Germinal center (tissue), 1 donor: Measurements from ENCODE around the gene ASB7.
"Not testable (repeated sequence)": the region's sequence is repeated elsewhere in the genome, so short reads cannot be mapped to it uniquely, and the experiment has no call there.

ENCODE experiments used
- DNase-seq: peaks from one replicate; pipeline ENCODE4 v3.0.0; 2012; ENCODE audit warnings: mixed read lengths, low spot score

Gene ASB7, protein sequence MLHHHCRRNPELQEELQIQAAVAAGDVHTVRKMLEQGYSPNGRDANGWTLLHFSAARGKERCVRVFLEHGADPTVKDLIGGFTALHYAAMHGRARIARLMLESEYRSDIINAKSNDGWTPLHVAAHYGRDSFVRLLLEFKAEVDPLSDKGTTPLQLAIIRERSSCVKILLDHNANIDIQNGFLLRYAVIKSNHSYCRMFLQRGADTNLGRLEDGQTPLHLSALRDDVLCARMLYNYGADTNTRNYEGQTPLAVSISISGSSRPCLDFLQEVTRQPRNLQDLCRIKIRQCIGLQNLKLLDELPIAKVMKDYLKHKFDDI

DNA sequence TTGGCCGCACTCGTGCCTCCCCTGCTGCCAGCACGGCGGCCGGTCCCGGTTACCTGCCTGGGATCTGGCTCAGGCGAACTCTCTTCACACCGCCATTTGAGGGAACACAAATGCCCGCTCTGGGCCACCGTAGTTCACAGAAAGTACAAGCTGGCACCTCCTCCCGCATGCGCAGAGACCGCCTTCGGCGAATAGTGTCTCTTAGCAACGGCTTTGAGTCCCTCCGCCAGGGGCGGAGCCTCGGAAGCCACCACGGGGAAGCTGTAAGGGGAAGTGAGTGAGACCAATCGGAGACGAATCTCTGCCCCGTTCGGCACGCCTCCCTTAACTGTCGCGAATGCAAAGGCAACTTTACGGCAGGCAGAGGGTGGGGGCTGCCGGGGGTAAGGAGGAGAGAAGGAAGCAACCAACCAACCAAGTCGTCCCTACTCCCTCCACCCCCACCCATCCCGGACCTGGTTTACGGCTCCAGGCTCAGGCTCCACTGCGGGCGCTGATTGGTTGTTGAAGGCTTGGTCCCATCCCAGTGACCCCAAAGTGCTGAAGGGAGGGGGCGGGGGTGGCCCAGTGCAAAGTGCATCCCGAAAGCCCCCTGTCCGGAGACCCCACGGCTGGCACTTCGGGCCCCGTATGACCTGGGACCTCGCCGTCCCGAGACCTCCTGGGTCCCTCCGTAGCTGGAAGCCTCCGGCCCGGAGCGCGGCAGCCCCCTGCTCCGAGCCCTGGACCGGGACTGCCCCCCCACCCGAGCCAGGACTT, at the start of gene ASB7, which contains the start of gene LINS1:
TSS of gene ASB7 (plus strand) at position 526 of the 759 bp plus-strand sequence. CDS start 9,628 bp downstream, outside the sequence.
TSS of gene LINS1 (minus strand) at position 121 of the 759 bp plus-strand sequence. CDS start 21,342 bp downstream, outside the sequence.
- DNase-seq, result peak; percentile 97

DNA sequence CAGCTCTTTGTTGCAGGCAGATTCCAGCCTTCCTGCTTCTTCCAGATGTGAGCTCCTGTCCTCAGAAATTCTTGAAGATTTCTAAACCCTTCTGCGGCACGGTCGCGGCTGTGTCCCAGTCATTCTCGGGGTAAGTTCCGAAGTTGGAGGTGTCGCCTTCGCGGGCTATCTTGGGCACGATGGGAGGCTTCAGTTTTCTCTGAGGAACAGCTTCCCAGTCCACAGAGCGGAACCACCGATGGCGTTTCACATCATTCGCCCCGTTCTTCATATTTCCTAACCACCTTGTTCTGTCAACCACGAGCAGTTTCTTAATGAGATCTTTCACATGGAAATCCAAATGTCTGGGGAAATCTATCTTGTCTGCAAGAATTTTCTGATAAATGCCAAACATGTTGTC, 48.9 kb upstream of the ASB7 start:
- no peak for DNase-seq

DNA sequence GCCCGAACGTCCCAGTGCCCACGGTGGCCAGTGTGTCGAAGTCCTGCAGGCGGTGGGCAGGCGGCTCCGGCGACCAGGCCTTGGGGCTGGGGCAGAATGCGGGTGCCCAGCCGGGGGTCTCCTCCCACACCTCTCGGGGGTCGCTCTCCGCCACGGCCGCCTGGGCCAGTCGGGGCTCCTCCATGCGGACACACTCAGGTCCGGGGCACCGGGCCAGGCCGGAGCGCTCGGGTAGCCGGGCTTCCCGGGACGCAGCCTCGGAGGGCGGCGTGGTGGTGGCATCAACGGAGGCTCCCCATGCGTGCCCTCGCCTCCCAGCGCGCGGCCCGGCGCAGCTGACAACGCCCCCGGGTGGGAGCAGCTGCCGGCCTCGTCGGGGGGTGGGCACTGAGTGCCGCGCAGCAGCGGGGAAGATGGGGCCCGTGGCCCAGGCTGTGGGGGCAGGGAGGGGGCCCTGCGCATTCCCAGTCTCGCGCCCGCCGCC, 43.6 kb upstream of the ASB7 start:
- DNase-seq, result no peak

DNA sequence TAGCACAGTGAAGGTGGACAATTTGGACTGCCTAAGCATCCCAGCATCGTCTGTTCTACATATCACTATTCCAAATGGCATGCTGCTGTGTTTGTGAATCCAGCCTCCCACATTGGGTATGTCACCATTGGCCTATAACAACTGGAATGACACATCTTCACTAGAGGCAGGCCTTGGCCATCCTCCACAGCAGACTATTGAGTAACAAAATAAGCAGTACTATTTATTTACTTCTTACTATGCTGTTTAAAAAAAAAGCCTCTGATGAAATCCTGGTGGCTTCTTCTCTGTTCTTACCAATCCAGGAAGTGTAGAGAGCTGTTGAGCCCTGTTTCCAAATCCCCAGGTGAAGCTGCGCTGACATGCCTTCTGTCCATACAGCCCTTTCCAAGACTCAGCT, 43.1 kb upstream of the ASB7 start:
- no peak for DNase-seq

DNA sequence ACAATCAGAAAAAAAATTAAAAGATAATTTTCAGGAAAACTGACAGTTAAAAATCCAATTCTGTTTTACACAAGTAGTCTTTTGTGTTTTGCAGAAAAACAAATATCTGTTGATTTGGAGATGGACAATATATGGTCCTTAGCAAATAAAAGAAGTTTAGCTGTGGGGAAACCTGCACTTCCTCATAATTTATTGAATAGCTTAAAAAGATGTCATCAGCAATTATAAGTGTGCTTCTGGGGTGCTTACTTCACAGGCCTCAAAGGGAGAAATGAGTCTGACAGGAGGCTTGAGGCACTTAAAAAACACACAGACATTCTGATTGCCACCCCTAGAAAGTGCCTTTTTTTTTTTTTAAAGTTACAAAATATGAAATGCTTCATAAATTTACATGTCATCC, 42.1 kb upstream of the ASB7 start:
- DNase-seq, result no peak

DNA sequence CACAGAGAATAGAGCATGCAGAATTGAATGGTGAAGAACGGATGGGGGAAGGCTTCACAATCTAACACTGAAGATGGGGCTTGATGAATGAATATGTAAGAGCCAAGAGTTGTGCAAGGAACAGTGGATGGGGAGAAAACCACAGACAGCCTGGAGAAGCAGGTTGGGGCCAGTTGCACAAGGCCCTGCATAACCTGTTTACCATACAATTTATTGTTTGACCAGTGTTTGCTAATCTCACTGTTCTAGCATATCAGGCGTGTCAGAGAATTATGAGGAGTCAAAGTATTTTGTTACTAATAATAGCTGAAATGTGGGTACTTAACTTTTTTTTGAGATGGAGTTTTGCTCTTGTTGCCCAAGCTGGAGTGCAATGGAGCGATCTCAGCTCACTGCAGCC, 36.8 kb upstream of the ASB7 start:
- no peak for DNase-seq

DNA sequence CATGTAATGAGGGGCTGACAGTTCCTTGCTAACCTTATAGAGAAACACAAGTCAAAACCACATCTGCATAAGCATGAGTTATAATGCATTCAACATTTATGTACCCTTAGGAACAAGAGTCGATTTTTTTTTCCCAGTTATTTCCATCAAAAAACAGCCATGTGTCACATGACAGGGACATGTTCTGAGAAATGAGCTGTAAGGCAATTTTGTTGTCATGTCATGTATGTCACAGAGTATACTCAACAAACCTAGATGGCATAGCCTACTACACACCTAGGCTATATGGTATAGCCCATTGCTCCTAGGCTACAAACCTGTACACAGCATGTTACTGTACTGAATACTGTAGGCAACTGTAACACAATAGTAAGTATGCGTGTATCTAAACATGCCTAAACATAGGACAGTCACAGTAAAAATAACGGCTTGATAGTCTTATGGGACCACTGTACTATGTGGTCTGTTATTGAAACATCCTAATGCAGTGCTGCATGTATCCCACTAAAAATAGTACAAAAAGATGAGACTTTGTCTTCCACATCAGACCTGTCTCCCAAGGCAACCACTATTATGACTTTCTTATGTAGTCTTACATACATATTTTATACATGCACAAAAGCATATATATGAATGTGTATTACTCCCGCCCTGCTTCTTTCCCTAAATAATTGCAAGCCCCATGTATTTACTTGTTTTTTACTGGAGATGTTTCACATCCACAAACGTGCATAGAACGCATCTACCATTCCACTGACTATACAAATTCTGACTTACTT, 35.4 kb upstream of the ASB7 start:
- DNase-seq, result no peak

DNA sequence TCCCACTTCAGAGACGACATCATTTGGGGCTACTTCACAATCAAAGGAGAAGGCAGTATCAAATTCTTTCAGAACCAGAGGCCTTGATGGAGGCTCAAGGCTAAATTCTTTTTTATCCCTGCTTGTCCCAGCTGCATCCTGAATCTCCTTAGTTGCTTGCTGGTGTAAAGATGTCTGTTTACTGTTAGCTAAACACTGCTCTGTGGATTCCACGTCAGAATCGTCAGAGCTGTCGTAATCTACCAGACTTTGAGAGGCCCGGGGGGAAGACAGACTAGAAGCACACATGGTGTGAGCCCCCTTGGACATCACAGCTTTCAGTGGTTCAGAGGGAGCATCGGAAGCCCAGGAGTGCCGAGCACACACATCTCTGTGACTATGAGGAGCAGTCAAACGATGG, 33.0 kb upstream of the ASB7 start:
- DNase-seq, result no peak

DNA sequence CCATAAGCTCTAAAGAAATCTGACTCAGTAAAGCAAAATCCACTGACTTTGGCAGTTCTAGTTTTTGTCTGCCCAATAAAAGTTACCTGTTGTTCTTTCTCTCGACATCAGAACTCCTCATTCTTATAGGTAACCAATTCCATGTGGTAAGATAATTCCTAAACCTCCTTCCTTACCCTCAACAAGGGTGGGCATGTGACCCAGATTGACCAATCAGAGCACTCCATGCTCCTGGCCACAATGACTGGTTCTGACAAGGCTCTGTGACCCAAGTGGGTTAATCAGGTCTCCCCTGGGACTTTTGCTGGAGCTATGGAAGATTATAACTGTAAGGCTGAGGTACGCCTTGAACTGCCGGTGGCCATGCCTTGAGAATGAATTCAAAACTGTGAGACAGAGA, 32.1 kb upstream of the ASB7 start:
- DNase-seq, result no peak

DNA sequence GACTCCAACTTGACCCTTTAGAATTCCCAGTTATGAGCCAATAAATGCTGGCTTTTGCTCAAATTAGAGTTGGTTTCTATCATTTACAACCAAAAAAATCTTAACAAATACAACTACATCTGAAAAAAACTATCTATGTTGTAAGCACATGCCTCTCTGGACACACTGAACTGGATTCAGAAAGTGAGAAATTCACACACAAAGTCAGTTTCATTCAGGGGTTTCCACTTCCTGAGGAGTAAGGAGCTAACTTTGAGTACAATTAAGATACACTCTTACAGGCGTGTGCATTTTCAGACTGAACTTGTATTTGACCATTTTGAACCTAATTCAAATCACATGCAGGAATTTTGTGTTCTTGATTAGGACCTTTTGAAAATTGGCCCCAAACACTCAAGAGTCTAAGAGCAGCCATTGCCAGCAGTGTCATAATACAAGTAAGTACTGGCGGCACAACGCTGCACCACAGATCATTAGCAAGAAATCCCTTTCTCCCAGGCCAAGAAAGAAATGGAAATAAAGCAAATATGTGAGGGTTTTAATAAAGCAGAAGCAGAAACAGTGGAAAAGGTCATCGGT, 31.6 kb upstream of the ASB7 start:
- DNase-seq, result no peak

DNA sequence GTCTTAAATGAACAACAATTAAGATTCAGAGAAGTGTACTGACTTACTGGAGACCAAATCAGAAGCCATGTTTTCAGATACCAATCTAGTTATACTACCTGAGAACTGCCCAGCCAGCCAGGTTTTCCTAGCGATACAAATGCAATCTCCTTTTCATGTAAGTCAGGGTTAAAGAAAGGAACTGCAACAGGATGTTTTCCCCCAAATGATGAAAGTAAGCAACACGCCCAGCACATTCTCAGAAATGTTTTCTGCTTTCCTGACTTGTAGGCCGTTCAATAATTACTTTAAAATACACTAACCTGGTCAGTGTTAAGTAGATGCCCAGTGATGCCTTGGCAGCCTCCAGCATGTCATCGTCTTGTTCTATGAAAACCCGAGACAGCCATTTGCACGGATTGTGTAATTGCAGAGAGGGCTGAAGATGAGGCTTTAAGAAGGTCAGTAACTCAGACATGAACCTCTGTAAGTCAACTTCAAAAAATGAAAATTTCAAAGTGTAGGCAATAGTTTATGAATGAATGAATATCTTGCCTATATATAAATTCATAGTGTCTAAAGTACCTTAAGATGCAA, 30.7 kb upstream of the ASB7 start:
- DNase-seq, result no peak

DNA sequence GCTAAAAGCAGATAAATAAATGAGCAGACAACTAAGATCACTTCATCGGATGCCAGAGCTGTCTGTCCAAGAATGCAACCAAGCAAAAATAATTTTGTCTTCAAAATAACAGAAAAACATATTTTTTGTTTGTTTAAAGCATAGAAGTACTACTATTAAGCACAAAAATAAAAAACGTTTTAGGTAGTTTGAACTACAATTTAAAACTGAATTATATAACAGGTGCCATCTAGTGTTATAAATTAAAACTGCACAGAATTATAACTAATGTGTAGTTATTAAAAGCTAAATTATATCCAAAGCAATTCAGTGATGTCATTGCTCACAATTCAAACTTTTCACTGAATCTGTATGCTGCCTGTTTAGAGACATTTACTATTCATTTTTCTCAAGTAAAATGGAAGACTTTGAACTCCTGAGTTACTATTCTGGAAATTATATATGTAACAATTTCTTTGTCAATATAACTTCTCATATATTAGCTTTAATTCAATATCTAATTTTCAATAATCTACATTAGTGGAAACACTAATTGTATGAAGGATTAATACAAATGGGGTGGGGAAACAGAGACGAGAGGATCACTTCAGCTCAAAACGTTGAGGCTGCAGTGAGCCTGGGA, 29.9 kb upstream of the ASB7 start:
- DNase-seq, result peak; percentile 30

DNA sequence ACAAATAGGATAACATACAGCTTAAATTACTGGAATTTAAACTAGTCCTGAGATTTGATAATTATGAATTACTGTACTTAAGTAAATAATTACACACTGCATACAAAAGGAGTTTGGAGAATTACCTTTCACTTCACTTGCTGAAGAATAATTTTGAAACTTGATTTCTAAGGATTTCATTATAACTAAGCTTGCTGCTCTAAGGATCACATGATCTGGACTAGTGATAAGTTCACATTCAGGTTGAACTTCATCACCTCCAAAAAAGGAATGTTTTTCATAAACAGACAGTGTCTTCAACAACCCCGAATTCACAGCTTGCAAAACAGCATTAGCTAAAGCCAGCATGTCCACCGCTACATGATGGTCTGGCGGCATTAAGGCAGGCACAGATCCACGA, 28.9 kb upstream of the ASB7 start:
- DNase-seq, result no peak

DNA sequence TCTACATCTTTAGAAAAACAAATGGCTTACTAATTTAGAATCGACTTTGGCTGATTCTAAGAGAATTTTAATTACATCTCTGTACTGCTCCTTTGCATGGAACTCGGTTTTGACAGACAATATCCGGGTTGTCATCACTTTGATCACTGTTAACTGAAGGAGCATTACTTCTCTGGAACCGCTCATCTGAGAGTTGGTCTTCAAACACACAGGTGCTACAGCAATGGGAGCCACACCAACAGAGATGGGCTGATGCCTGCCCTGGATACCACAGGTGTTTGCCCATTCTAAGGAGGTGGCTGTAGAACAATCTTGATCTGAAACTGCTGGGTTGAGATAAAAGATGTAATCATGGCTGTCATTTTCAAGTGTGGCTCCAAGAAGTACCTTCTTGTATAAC, 22.0 kb upstream of the ASB7 start:
- DNase-seq, result no peak

DNA sequence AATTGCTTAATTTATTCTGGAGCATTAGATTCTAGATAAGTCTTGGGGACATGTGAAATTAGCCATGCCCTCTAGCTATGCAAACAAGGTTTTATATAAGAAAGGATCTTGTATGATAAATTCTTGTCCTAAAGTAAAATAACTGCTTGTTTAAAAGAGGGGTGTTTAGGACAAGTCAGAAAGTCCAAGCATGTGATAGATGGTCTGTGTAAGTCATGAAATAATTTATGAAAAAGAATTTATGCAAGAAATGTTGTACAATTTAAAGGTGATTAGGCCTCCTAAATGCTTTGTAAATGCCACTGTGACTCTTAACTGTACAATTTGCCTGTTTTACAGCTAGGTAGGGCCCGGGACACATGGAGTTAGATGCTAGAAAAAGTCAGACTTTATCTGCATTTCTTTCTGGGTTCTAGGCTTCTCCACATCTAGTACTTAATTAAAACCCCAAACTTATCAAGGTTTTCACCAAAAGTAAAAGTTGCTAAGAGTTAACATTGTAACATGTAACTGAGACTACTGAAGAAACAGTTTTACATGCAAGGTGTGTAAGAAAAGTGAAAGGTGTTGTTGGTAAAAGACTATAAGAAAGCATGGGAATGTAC, 13.6 kb upstream of the ASB7 start:
- no peak for DNase-seq

DNA sequence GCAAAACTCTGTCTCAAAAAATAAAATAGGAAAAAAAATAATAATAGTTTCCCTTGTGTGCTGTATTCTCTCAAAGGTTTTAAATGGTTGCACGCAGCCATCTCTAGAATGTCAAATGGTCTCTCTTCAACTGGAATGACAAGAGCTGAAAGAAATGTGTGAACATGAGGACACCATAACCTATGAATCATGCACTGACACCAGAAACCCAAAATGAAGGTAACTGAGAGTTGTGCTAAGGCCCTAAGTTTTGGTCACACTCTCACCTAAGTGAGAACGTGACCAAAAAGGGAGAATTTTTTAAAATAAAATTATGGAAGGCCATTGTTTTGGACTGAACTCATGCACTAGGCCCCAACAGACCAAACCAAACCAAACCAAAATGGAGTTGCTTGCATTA, 11.2 kb upstream of the ASB7 start:
- not testable (repeated sequence) for DNase-seq

DNA sequence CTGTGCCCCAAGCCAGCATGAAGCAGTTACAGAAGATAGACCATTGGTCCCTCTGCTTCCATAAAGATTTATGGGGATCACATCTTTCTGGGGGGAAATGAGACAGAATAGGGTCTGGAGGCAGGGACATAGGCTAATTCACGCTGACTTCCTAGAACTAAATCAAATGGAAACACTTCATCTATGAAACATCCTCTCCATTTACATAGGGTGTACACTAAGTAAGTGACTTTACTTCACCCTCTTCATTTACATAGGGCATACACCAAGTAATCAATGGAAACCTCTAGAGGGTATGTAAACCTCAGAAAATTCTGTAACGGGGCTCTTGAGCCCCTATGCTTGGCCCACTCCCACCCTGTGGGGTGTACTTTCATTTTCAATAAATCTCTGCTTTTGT, 10.6 kb upstream of the ASB7 start:
- DNase-seq, result no peak

DNA sequence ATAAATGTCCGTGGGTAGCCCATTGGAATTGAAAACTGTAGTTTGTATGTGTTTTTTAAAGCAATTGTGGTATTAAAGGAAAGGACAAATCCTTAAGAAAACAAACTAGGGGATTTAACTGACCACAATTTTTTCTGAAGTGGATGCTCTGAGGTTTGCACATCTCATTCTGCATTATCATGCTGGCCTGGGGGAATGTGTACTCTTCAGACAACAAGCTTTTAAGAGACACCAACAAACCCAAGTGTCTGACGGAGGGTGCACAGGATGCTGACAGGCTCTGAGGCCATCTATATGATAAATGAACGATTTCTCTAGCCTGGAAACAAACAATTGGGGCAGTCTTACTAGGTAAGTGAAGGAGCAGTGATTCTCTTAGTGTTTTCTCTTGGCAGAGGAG, 9.5 kb upstream of the ASB7 start:
- no peak for DNase-seq

DNA sequence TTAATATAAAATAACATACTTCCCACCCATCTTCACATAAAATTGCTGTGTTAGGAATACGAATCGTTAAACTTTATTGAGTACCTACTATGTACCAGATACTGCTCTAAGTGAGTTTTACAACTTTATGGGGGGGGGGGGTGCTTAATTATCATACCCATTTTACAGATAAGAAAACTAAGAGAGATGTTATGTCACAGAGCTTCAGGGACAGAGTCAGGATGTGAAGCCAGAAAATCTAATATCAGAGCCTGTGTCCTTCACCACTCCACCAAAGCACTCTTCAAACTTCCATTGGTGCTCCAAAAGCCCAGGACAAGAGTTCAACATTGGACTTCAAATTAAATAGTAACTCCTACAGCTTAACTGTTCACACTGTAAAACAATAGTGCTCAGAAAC, 9.0 kb upstream of the ASB7 start:
- no peak for DNase-seq

DNA sequence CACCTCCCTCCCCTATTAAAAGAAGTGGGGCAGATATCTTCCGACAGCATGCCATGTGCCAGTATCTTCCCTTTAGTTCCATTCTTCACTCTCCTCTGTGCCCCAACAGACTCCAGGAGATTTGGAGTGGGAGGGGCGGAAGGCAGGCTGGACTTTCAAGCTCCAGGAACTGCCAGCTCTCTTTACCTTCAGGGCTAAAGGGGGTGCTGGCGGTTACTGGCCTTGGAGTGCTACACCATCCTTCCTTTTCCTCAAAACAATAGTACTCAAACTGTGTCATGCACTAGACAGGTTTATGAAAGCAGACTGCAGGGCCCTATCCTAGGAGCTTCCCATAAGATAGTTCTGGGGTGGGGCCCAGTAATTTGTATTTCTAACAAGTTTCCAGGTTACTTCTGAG, 6.4 kb upstream of the ASB7 start:
- no peak for DNase-seq

DNA sequence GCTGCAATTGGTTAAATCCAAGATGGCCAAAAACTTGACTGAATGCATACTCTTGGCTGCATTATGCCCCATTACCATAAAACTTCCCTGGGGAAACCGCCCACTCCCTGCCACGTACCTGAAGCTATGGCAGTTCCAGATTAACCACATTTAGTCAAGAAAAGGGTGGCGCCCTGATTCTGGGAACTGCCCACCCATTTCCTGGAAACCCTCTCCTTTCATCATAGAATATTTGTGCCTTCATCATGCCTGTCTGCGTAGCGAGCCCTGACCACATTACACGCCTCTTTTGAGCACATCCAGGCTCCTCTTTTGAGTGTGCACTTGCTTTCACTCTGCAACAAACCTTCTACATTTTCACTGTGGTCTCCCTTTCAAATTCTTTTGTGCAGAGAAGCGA, 5.6 kb upstream of the ASB7 start:
- DNase-seq, result no peak
